Activated naive CD8-positive, alpha-beta T cell treated with anti-CD3 and anti-CD28 coated beads, Interleukin-2, amount 50 U/mL, for 24 hours (primary cell): Measurements from ENCODE around the gene PCSK5.
A peak's percentile ranks its signal among the peaks of the same experiment; 100 is the strongest.
"Not testable (repeated sequence)": the region's sequence is repeated elsewhere in the genome, so short reads cannot be mapped to it uniquely, and the experiment has no call there.

ENCODE experiments used
- ATAC-seq: fragments of 150-1000 bp; cut with Tn5 transposase; one replicate; pipeline ENCODE4 v1.10.0; 2021
- DNase-seq: peaks from one replicate; pipeline ENCODE4 v3.0.0; 2021
- H3K27ac Mint-ChIP-seq: one replicate; pipeline ENCODE4 v1.8.0; 2021; ENCODE audit warnings: mild to moderate bottlenecking, mixed read lengths
- H3K27me3 Mint-ChIP-seq: one replicate; pipeline ENCODE4 v1.8.0; 2021; ENCODE audit warnings: mixed read lengths
- H3K36me3 Mint-ChIP-seq: one replicate; pipeline ENCODE4 v1.8.0; 2021; ENCODE audit warnings: low read depth, mixed read lengths
- H3K4me1 Mint-ChIP-seq: one replicate; pipeline ENCODE4 v1.8.0; 2021; ENCODE audit warnings: mixed read lengths
- H3K4me3 Mint-ChIP-seq: one replicate; pipeline ENCODE4 v1.8.0; 2021; ENCODE audit warnings: mild to moderate bottlenecking, moderate library complexity, mixed read lengths
- H3K9me3 Mint-ChIP-seq: one replicate; pipeline ENCODE4 v1.8.0; 2021; ENCODE audit warnings: mixed read lengths

PCSK5 gene

DNA sequence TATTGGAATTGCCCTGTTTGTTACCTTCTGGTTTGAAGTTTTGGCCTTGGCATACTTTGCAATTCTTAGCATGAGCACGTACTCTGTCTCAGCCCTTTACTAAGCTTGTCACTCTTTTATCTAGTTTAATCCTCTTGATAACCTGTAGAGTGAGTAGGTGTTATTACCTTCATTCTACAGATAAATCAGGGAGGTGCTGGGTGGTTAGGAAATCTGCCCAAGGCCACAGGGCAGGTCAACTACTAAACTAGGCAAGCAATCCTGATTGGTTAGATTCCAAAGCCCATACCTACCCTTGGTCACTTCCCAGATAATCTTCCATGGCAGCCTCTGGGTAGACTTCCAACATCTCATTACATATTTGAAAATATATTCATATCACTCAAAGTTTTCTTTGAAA, 65.7 kb downstream of the PCSK5 start:
- H3K9me3 Mint-ChIP-seq = no peaks in the 10 kb centered on the region
- no peak for ATAC-seq
- no peak for DNase-seq
- no peaks in the 10 kb centered on the region for H3K36me3 Mint-ChIP-seq
- no peak overlapping the region for H3K4me3 Mint-ChIP-seq
- H3K27ac Mint-ChIP-seq = no peak overlapping the region
- no peaks in the 10 kb centered on the region for H3K4me1 Mint-ChIP-seq
- no peaks in the 10 kb centered on the region for H3K27me3 Mint-ChIP-seq

DNA sequence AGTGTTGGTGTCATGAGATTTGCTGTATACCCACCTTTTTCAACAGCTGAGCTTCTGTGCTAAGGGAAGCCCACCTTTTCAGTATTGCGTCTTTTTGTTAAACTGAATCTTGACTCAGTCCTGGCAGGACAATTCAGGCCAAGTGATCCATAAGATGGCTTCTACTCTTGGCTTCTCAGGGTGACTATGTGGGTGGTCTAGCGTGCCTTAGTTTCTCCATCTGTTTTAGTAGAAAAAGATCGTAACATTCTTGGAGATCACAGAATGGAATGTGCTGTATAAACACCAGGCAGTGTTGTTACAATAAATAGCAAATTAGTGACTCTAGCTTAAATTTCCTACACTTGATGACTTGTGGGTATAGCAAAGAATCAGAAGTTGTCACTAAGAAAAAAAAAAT, 66.6 kb downstream of the PCSK5 start:
- no peaks in the 10 kb centered on the region for H3K36me3 Mint-ChIP-seq
- H3K27ac Mint-ChIP-seq = no peak overlapping the region
- H3K9me3 Mint-ChIP-seq = no peaks in the 10 kb centered on the region
- ATAC-seq (no peak), DNase-seq (no peak)
- H3K4me3 Mint-ChIP-seq = no peak overlapping the region
- peaks cover 7% of the 10 kb centered on the region for H3K4me1 Mint-ChIP-seq
- no peaks in the 10 kb centered on the region for H3K27me3 Mint-ChIP-seq

DNA sequence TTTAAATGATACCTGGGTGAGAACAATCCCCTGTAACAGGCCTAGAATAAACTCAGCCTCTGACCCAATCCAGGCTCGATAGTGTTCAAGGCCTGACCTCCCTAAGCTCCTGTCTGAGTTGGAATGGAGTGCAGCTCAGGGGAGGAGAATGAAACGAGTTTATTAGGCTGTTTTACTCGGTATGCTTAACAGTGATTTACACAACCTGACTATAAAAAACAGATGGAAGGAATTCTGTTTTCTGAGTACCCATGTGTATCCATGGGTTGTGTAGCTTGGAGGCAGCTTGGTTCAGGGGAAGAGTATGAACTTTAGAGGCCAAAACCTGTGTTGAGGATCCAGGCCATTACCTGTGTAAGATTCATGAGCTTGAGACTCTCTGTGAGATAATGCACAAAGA, 67.8 kb downstream of the PCSK5 start:
- Mint-ChIP-seq H3K27ac (no peak overlapping the region), H3K36me3 (no peaks in the 10 kb centered on the region), H3K27me3 (no peaks in the 10 kb centered on the region), H3K4me1 (peaks cover 15% of the 10 kb centered on the region), H3K4me3 (no peak overlapping the region), H3K9me3 (no peaks in the 10 kb centered on the region)
- no peak for DNase-seq
- no peak for ATAC-seq

DNA sequence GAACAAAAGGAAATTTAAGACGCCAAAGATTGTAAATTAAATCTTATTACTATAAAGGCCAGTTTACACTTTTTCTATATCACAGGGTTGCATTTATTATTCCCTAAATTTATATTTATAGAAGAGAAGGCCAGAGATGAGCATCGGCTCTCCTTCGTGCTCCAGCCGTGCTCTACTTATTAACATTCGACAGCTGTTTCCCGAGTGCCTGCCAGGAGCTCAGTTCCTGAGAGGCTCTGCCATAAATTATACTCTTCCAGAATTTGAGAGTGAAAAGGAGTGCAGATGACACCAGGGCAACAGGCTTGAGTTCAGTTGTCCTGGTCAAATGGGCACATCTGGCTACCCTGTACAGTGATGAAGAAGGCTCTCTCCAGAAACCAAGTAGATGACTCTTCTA, 70.1 kb downstream of the PCSK5 start:
- no peaks in the 10 kb centered on the region for H3K9me3 Mint-ChIP-seq
- H3K27ac Mint-ChIP-seq = no peak overlapping the region
- no peaks in the 10 kb centered on the region for H3K27me3 Mint-ChIP-seq
- ATAC-seq = no peak
- DNase-seq = no peak
- no peak overlapping the region for H3K4me3 Mint-ChIP-seq
- no peaks in the 10 kb centered on the region for H3K36me3 Mint-ChIP-seq
- H3K4me1 Mint-ChIP-seq = peaks cover 18% of the 10 kb centered on the region

DNA sequence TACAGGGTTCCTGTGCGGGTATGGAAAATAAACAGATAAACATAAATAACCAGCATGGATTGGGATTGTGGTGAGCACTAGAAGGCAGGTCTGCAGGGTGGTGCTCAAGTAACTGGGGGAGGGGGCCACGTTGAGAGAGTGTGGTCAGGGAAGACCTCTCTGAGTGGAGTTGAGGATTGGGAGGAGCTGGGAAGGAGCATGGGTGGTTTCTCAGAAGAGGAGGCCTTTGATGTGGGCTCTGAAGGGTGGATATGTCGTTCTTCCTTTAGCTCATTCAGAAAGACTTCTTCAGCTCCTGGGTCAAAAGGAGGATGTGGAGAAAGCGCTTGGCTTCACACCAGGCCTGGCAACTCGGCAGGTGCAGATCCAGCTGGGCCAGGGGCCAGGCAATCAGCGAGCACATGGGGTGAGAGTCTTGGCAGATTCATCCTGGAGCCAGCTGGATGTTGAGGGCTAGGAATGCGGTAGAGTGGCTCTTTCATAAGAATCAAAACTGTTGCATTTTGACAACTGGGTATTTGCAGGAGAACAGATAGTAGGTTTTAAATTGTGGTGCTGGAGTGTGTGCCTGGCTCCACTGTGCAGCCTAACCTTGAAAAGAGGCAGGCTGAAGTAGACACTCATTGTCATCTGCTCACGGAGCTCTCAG, 71.7 kb downstream of the PCSK5 start:
- H3K27me3 Mint-ChIP-seq = no peaks in the 10 kb centered on the region
- peak; percentile 3 for DNase-seq
- H3K4me1 Mint-ChIP-seq = peaks cover 18% of the 10 kb centered on the region
- H3K4me3 Mint-ChIP-seq = no peak overlapping the region
- H3K27ac Mint-ChIP-seq = peak overlapping the region; percentile 40
- ATAC-seq = peak; percentile 33
- no peaks in the 10 kb centered on the region for H3K9me3 Mint-ChIP-seq
- H3K36me3 Mint-ChIP-seq = no peaks in the 10 kb centered on the region

DNA sequence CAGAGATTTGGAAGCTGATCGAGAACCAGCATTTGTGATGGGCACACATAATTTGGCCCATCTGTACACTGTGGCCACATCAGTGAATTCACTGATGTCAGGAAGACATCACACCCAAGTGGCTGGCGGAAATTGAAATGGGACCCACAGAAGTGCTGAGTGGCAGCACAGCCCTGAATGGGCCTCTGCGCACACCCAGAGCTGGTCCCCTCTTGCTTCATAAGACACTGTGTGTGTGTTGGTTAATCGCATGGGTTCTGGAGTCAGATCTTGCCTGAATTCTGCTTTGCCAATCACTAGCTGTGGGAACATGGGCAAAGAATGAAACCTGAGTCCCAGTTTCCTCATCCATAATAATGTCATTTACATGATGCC, 72.2 kb downstream of the PCSK5 start:
- DNase-seq = no peak
- H3K27me3 Mint-ChIP-seq = no peaks in the 10 kb centered on the region
- no peaks in the 10 kb centered on the region for H3K36me3 Mint-ChIP-seq
- peaks cover 18% of the 10 kb centered on the region for H3K4me1 Mint-ChIP-seq
- ATAC-seq = no peak
- no peaks in the 10 kb centered on the region for H3K9me3 Mint-ChIP-seq
- no peak overlapping the region for H3K4me3 Mint-ChIP-seq
- no peak overlapping the region for H3K27ac Mint-ChIP-seq

DNA sequence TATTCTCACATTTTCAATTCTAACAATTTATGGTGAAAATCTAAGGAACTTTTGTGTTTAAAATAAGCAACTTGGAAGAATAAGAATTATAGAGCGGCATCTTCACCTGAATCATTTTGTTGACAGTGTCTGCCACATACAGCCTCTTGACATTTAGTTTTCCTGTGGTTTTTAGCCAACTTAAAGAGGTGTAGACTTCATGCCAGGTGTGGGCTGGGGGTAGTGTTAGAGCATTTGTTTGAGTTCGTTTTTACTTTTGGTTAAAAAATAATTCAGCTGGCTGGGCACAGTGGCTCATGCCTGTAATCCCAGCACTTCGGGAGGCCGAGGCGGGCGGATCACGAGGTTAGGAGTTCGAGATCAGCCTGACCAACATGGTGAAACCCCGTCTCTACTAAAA, 72.8 kb downstream of the PCSK5 start:
- ATAC-seq, H3K36me3 Mint-ChIP-seq, DNase-seq, H3K27me3 Mint-ChIP-seq, H3K4me3 Mint-ChIP-seq, H3K9me3 Mint-ChIP-seq, H3K27ac Mint-ChIP-seq: not testable (repeated sequence)
- H3K4me1 Mint-ChIP-seq = peaks cover 18% of the 10 kb centered on the region

DNA sequence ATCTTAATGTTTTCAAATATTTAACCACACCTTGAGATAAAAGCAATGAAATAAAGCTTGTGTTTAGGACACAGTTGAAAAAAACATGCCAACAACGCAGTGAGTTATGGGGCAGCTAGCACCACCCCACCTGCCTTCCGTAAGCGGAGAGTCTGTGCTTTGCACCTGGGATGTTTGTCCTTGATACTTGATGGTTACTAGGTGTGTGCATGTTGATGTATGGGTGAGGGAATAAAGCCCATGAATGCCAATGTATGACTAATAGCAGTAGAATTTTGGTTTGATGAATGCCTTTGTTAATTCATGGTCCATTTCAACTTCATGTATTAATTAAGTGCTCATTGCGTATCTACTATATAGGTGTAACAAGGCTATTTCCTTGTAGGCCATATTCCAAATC, 74.0 kb downstream of the PCSK5 start:
- ATAC-seq (no peak), DNase-seq (no peak)
- H3K27ac Mint-ChIP-seq = no peak overlapping the region
- no peaks in the 10 kb centered on the region for H3K36me3 Mint-ChIP-seq
- H3K9me3 Mint-ChIP-seq = no peaks in the 10 kb centered on the region
- H3K4me1 Mint-ChIP-seq = peaks cover 18% of the 10 kb centered on the region
- H3K27me3 Mint-ChIP-seq = no peaks in the 10 kb centered on the region
- H3K4me3 Mint-ChIP-seq = no peak overlapping the region

DNA sequence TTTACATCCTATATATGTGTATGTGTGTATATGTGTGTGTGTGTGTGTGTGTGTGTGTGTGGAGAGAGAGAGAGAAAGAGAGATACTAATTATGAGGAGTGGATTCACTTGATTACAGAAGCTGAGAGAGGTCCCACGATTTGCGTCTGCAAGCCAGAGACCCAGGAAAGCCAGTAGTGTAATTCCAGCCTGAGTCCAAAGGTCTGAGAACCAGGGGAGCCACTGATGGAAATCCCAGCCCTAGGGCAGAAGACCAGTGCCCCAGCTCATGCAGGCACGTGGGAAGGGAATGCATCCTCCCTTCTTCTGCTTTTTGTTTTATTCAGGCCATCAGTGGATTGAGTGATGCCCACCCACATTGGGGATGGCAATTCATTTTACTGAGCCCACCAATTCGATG, 74.8 kb downstream of the PCSK5 start:
- H3K27ac Mint-ChIP-seq = no peak overlapping the region
- H3K4me3 Mint-ChIP-seq = no peak overlapping the region
- no peak for ATAC-seq
- H3K9me3 Mint-ChIP-seq = no peaks in the 10 kb centered on the region
- no peak for DNase-seq
- no peaks in the 10 kb centered on the region for H3K27me3 Mint-ChIP-seq
- H3K36me3 Mint-ChIP-seq = no peaks in the 10 kb centered on the region
- H3K4me1 Mint-ChIP-seq = peaks cover 18% of the 10 kb centered on the region

DNA sequence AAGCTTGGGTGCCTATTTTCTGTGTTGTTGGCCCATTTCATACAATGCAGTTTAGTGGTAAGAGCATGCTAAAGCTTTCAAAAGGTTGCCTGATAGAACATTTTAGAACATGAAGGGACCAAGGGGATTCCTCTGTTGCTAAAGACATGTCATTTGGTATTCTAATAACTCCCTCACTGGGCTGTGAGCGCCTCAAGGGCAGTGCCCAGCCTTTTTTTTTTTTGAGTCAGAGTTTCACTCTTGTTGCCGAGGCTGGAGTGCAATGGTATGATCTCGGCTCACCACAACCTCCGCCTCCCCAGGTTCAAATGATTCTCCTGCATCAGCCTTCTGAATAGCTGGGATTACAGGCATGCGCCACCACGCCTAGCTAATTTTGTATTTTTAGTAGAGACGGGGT, 77.1 kb downstream of the PCSK5 start:
- H3K36me3 Mint-ChIP-seq = no peaks in the 10 kb centered on the region
- no peak overlapping the region for H3K27ac Mint-ChIP-seq
- H3K27me3 Mint-ChIP-seq = no peaks in the 10 kb centered on the region
- peaks cover 9% of the 10 kb centered on the region for H3K4me1 Mint-ChIP-seq
- H3K9me3 Mint-ChIP-seq = peaks cover 9% of the 10 kb centered on the region
- H3K4me3 Mint-ChIP-seq = no peak overlapping the region
- DNase-seq = no peak
- ATAC-seq = no peak

DNA sequence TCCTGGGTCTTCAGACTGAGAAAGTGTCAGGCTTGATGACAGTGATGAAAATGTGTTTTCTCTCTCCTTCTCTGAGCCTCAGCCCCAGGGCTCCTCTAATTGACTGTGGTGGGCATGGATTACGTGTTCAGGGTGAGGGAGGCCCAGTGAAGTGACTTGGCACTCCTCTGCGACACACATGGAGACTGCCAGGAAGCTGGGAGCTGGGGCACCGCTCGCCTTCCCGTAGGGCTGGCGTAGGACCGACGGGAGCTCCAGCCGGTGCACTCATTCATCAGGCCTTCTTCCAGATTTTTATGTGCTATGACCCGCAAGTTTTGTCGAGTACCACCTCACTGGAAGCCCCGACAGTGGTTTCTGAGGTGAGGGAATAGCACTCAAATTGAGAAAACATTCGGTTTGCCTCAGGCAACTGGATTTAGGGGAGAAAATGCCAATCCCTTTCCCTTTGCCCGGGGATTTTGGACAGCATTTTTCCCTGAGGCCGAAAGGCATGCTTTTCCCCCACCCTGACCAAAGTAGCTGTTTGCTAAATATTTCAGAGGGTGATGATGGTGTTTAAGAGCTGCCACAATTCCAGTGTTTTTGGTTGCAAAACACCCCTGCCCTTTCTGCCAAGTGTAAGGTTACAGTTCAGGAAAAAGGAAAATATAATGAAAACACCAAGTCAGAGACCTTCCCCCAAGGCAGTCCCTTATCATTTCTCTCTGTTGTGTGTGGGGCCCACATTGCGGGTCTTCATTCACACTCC, 83.7 kb downstream of the PCSK5 start:
- Mint-ChIP-seq H3K4me3 (no peak overlapping the region), H3K9me3 (peaks cover 11% of the 10 kb centered on the region), H3K27me3 (no peaks in the 10 kb centered on the region), H3K4me1 (peaks cover 21% of the 10 kb centered on the region), H3K36me3 (no peaks in the 10 kb centered on the region), H3K27ac (no peak overlapping the region)
- DNase-seq (no peak), ATAC-seq (no peak)

DNA sequence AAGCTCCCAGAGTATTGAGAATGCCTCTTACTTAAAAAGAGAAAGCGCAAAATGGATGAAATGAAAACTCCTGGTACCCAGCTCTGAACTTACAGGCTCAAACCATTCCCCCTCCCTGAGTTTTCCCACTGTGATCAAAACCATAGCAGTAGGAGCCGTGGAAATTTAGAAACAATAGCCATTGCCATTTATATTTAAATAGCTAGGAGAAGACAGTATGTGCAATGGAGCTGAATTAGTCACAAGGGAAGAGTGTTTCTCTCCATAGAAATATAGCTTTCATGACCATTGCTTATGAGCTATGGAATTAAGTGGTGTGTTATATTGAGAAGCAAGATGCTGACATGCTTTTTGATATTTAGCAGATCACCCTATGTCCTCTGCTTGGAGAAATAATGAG, 84.6 kb downstream of the PCSK5 start:
- DNase-seq (no peak), ATAC-seq (no peak)
- H3K27me3 Mint-ChIP-seq = no peaks in the 10 kb centered on the region
- peaks cover 24% of the 10 kb centered on the region for H3K4me1 Mint-ChIP-seq
- H3K36me3 Mint-ChIP-seq = no peaks in the 10 kb centered on the region
- peaks cover 11% of the 10 kb centered on the region for H3K9me3 Mint-ChIP-seq
- no peak overlapping the region for H3K27ac Mint-ChIP-seq
- no peak overlapping the region for H3K4me3 Mint-ChIP-seq

DNA sequence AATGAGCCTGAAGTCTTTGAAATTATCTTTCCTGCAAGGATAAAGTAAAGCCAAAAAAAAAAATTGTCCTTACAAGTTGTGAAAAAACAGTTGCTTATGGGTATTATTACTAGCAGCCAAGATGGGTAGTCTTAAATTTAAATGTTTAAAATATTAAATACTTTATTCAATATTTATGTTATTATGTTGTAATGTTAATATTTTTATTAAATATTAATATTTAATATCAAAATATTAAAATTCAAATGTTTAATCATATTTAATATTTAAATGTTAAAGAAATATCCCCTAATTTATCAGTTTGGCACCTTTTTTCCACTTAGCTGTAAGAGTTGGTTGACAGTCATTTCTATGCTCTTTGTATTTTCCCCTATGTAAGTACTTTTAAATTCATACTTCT, 86.1 kb downstream of the PCSK5 start:
- Mint-ChIP-seq H3K36me3 (no peaks in the 10 kb centered on the region), H3K27ac (no peak overlapping the region), H3K4me3 (no peak overlapping the region), H3K4me1 (peaks cover 29% of the 10 kb centered on the region), H3K9me3 (peaks cover 11% of the 10 kb centered on the region), H3K27me3 (no peaks in the 10 kb centered on the region)
- ATAC-seq (no peak), DNase-seq (no peak)

DNA sequence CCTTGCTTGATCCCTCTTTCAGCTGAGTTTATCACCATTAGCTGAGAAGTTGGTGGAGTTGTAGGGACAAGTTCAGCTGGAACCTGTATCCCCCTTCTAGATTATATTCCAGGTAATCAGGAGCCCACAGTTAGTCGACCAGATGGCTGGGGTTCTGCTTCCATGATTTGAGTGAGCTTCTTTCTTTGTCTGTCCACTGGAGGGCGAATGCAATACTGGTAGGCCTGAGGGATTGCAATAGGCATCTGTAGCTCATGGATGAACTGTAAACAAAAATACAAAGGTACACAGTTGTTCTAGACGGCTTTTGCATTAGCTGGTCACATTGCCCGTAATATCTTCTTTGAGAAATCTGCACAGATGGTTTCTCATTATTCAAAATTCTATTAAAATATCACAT, 88.9 kb downstream of the PCSK5 start:
- DNase-seq (no peak), ATAC-seq (no peak)
- Mint-ChIP-seq H3K27ac (no peak overlapping the region), H3K27me3 (no peaks in the 10 kb centered on the region), H3K9me3 (no peaks in the 10 kb centered on the region), H3K4me3 (no peak overlapping the region), H3K4me1 (peaks cover 27% of the 10 kb centered on the region), H3K36me3 (no peaks in the 10 kb centered on the region)

DNA sequence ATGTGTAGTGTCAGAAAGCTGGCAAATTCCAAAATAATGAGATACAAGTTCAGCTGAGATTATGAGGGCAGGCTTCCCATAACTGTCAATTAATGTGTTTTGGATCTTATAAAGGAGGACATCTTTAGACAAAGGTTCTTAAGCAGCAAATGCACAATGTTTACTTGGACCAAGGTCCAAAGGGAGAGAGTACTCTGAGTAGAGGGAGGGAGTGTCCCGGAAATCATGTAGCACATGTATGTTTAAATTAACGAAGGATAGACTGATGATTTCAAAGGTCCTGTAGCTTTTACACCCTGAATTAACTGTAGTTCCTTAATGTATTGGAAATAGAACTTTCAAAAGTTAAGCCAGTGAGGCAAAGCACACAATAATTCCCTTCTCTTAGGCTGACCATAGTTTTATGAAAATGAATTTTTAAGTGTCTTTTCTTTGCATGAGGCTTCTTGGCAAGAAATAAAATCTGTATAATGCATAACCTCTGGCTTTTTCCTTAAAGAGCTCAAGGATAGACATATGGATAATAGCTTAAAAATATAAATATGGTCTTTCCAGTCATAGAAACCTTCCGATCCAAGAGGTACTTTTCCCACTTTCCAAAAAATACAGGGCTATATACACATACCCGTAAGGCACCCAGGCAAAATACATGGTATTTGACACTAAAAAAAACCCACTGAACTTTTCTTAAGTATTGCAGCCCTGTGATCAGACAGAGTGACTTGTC, 93.0 kb downstream of the PCSK5 start:
- no peak for ATAC-seq
- Mint-ChIP-seq H3K36me3 (peaks cover 11% of the 10 kb centered on the region), H3K4me1 (peaks cover 10% of the 10 kb centered on the region)

More for the DNA sequence above, 93.0 kb downstream of the PCSK5 start:
- Mint-ChIP-seq H3K27ac (no peak overlapping the region), H3K4me3 (no peak overlapping the region), H3K27me3 (no peaks in the 10 kb centered on the region), H3K9me3 (no peaks in the 10 kb centered on the region)
- no peak for DNase-seq
